NB4 (cell line): ENCODE results near the gene TCTN2.

Source experiments
- MYC ChIP-seq: IDR thresholded peaks from 2 replicates; pipeline ENCODE4 v1.6.1; 2011; ENCODE audit warnings: low read depth, low read length
- POLR2A ChIP-seq: IDR thresholded peaks from 2 replicates; pipeline ENCODE4 v1.6.1; 2011; ENCODE audit warnings: mild to moderate bottlenecking; ENCODE audit not compliant: insufficient read length; ENCODE audit errors: extremely low read depth
- TF ChIP-seq, protein P1 (sequence below): IDR thresholded peaks from one replicate; pipeline ENCODE4 v1.5.1; 2012; ENCODE audit warnings: low read depth, low read length

- TF ChIP-seq POLR2A: no peak
- TF ChIP-seq, protein P1, sequence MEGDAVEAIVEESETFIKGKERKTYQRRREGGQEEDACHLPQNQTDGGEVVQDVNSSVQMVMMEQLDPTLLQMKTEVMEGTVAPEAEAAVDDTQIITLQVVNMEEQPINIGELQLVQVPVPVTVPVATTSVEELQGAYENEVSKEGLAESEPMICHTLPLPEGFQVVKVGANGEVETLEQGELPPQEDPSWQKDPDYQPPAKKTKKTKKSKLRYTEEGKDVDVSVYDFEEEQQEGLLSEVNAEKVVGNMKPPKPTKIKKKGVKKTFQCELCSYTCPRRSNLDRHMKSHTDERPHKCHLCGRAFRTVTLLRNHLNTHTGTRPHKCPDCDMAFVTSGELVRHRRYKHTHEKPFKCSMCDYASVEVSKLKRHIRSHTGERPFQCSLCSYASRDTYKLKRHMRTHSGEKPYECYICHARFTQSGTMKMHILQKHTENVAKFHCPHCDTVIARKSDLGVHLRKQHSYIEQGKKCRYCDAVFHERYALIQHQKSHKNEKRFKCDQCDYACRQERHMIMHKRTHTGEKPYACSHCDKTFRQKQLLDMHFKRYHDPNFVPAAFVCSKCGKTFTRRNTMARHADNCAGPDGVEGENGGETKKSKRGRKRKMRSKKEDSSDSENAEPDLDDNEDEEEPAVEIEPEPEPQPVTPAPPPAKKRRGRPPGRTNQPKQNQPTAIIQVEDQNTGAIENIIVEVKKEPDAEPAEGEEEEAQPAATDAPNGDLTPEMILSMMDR: no peak
- no peak for TF ChIP-seq MYC
Measured at GRCh38 chr12:123657211-123657610, 13.7 kb upstream of the TCTN2 start.
